HG03442 (cell line): ENCODE data around the gene RNF186.
"Not testable (repeated sequence)": the region's sequence is repeated elsewhere in the genome, so short reads cannot be mapped to it uniquely, and the experiment has no call there.

Experiments used
- ATAC-seq: cut with Tn5 transposase; IDR thresholded peaks from one replicate; pipeline ENCODE4 v1.9.1; 2021; ENCODE audit warnings: mild to moderate bottlenecking, moderate library complexity; ENCODE audit not compliant: unreplicated experiment

RNF186 gene

GRCh38 chr1:19814681-19815503, at the start of gene RNF186:
RNF186 (minus strand) TSS chr1:19815283; CDS start chr1:19815101, 182 bp downstream.
- no peak for ATAC-seq

- no peak for ATAC-seq
These were observed 49.6 kb upstream of the RNF186 start for GRCh38 chr1:19864570-19865160.

GRCh38 chr1:19862944-19863343, 47.9 kb upstream of the RNF186 start:
- no peak for ATAC-seq

GRCh38 chr1:19861842-19862530, 46.9 kb upstream of the RNF186 start:
- no peak for ATAC-seq

GRCh38 chr1:19861034-19861433, 46.0 kb upstream of the RNF186 start:
- ATAC-seq: no peak

GRCh38 chr1:19860418-19860817, 45.3 kb upstream of the RNF186 start:
- ATAC-seq: no peak

GRCh38 chr1:19859876-19860275, 44.8 kb upstream of the RNF186 start:
- no peak for ATAC-seq

GRCh38 chr1:19858893-19859292, 43.8 kb upstream of the RNF186 start:
- no peak for ATAC-seq

- no peak for ATAC-seq
These were observed 39.8 kb upstream of the RNF186 start for GRCh38 chr1:19854866-19855265.

GRCh38 chr1:19852036-19852435, 37.0 kb upstream of the RNF186 start:
- ATAC-seq: no peak

GRCh38 chr1:19850214-19850613, 35.1 kb upstream of the RNF186 start:
- no peak for ATAC-seq

GRCh38 chr1:19849307-19849706, 34.2 kb upstream of the RNF186 start:
- ATAC-seq: not testable (repeated sequence)

GRCh38 chr1:19847334-19847733, 32.3 kb upstream of the RNF186 start:
- not testable (repeated sequence) for ATAC-seq

- no peak for ATAC-seq
These were observed 31.3 kb upstream of the RNF186 start for GRCh38 chr1:19846338-19846737.

- ATAC-seq: no peak
These were observed 30.5 kb upstream of the RNF186 start for GRCh38 chr1:19845555-19845954.

- no peak for ATAC-seq
These were observed 29.8 kb upstream of the RNF186 start for GRCh38 chr1:19844731-19845495.

- ATAC-seq: no peak
These were observed 25.1 kb upstream of the RNF186 start for GRCh38 chr1:19840228-19840627.

GRCh38 chr1:19837866-19838265, 22.8 kb upstream of the RNF186 start:
- no peak for ATAC-seq

- no peak for ATAC-seq
These were observed 20.5 kb upstream of the RNF186 start for GRCh38 chr1:19835578-19835977.

- no peak for ATAC-seq
These were observed 16.4 kb upstream of the RNF186 start for GRCh38 chr1:19831441-19831840.

GRCh38 chr1:19828546-19828945, 13.5 kb upstream of the RNF186 start:
- no peak for ATAC-seq
